NT2/D1 (cell line): ENCODE results near the gene RSPO3.
A peak's percentile ranks its signal among the peaks of the same experiment; 100 is the strongest.

Experiments used
- DNase-seq: peaks from one replicate; pipeline ENCODE4 v3.0.0-alpha.2; 2011; ENCODE audit warnings: low read depth, low spot score
- H3K27me3 ChIP-seq: 2 replicates; pipeline ENCODE4 v1.6.0; 2011; ENCODE audit warnings: mild to moderate bottlenecking; ENCODE audit not compliant: insufficient read length, insufficient read depth
- H3K36me3 ChIP-seq: 2 replicates; pipeline ENCODE4 v1.6.1; 2011; ENCODE audit warnings: mild to moderate bottlenecking, low read length, mixed read lengths; ENCODE audit not compliant: insufficient read depth, insufficient read length
- H3K4me1 ChIP-seq: 2 replicates; pipeline ENCODE4 v1.5.1; 2011; ENCODE audit not compliant: insufficient read depth, insufficient read length
- H3K4me3 ChIP-seq: 2 replicates; pipeline ENCODE4 v1.5.1; 2011; ENCODE audit warnings: low read depth; ENCODE audit not compliant: insufficient read length
- H3K9ac ChIP-seq: 2 replicates; pipeline ENCODE4 v1.6.0; 2011; ENCODE audit warnings: low read depth; ENCODE audit not compliant: insufficient read length
- H3K9me3 ChIP-seq: 2 replicates; pipeline ENCODE4 v1.5.1; 2011; ENCODE audit warnings: mild to moderate bottlenecking, low read length; ENCODE audit not compliant: insufficient read depth
- SUZ12 ChIP-seq: IDR thresholded peaks from 2 replicates; pipeline ENCODE4 v1.6.1; 2011; ENCODE audit not compliant: insufficient read length, insufficient read depth; ENCODE audit errors: extremely low read depth
- YY1 ChIP-seq: IDR thresholded peaks from 2 replicates; pipeline ENCODE4 v1.6.1; 2011; ENCODE audit not compliant: insufficient read length, insufficient read depth
- ZNF274 ChIP-seq: IDR thresholded peaks from 2 replicates; pipeline ENCODE4 v1.6.1; 2011; ENCODE audit warnings: mild to moderate bottlenecking, low read depth, low read length

Gene RSPO3

DNA sequence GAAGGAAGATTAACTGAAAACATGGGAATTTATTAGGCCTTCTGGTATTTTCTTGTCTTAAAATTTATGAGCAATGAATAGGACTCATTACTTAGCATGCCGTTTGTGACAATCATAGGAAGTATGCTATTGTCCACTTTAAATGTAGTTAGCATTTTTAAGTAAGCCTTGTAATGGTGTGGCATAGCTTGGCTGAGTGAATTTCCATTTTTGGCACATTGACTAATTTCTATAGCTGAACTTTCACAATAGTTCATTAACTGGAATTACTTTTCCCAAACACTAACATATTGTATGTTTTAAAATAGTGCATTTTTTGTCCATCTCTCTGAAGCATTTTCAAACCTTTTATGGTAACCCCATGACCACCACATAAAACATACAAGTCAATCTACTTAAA lies 15.7 kb downstream of the RSPO3 start:
- no peaks in the 10 kb centered on the region for H3K36me3 ChIP-seq
- H3K4me3 ChIP-seq: no peak overlapping the region
- no peaks in the 10 kb centered on the region for H3K9me3 ChIP-seq
- H3K4me1 ChIP-seq: no peaks in the 10 kb centered on the region
- no peaks in the 10 kb centered on the region for H3K27me3 ChIP-seq
- H3K9ac ChIP-seq: no peak overlapping the region
- DNase-seq: no peak
- no peak for TF ChIP-seq ZNF274
- TF ChIP-seq SUZ12: no peak
- no peak for TF ChIP-seq YY1

DNA sequence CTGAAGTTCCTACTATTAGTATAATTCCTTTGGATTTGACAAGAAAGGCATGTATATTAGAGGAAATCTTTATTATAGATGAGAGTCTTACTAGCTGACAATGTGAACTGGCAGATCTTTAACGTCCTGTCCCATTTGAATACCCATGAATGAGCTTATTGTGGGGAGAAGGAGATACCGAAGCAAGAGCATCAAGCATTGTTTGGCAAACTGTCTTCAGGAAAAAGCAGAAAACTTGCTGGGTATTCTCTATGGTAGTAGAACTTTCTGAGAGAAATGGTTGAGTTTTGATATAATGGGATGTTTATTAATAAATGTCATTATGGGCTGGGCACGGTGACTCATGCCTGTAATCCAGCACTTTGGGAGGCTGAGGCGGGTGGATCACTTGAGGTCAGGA lies 18.3 kb downstream of the RSPO3 start:
- H3K4me3 ChIP-seq: no peak overlapping the region
- no peaks in the 10 kb centered on the region for H3K36me3 ChIP-seq
- TF ChIP-seq YY1: no peak
- no peak for TF ChIP-seq ZNF274
- no peak for TF ChIP-seq SUZ12
- H3K9ac ChIP-seq: no peak overlapping the region
- no peaks in the 10 kb centered on the region for H3K4me1 ChIP-seq
- H3K9me3 ChIP-seq: no peaks in the 10 kb centered on the region
- DNase-seq: no peak
- H3K27me3 ChIP-seq: no peaks in the 10 kb centered on the region

GRCh38 chr6:127146932-127147331 lies 28.5 kb downstream of the RSPO3 start:
- Histone ChIP-seq H3K9ac (no peak overlapping the region), H3K9me3 (no peaks in the 10 kb centered on the region), H3K4me3 (no peak overlapping the region), H3K36me3 (no peaks in the 10 kb centered on the region), H3K27me3 (no peaks in the 10 kb centered on the region), H3K4me1 (no peaks in the 10 kb centered on the region)
- TF ChIP-seq SUZ12 (no peak), YY1 (no peak)
- peak; percentile 5 for DNase-seq

DNA sequence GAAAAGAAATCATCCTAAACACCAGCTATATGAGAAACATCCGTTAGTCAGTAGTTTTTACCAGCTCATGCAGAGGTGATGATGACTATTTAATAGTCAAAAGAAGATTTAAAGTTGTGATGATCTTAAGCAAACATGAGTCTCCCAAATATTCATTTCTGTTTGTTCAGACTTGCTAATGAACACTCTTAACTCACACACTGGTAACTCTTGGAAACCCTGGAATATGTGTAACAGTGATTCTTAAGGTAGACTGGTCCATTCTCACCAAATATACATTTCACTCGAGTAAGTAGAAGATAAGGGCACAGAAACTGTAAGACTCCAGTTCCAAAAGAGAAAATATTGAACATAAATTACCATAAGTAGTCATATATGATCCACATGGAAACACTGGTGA lies 29.1 kb downstream of the RSPO3 start:
- no peaks in the 10 kb centered on the region for H3K36me3 ChIP-seq

GRCh38 chr6:127148511-127148910 lies 30.0 kb downstream of the RSPO3 start:
- TF ChIP-seq SUZ12: no peak
- TF ChIP-seq YY1: no peak
- no peak for TF ChIP-seq ZNF274
- Histone ChIP-seq H3K9me3 (no peaks in the 10 kb centered on the region), H3K36me3 (no peaks in the 10 kb centered on the region), H3K9ac (no peak overlapping the region), H3K4me1 (no peaks in the 10 kb centered on the region), H3K4me3 (no peak overlapping the region), H3K27me3 (no peaks in the 10 kb centered on the region)
- no peak for DNase-seq

More for the DNA sequence above, 29.1 kb downstream of the RSPO3 start:
- no peak overlapping the region for H3K9ac ChIP-seq
- no peaks in the 10 kb centered on the region for H3K27me3 ChIP-seq
- no peaks in the 10 kb centered on the region for H3K4me1 ChIP-seq
- no peak for DNase-seq
- H3K4me3 ChIP-seq: no peak overlapping the region
- H3K9me3 ChIP-seq: no peaks in the 10 kb centered on the region
- no peak for TF ChIP-seq SUZ12
- no peak for TF ChIP-seq ZNF274
- TF ChIP-seq YY1: no peak

- Histone ChIP-seq H3K4me3 (no peak overlapping the region), H3K4me1 (no peaks in the 10 kb centered on the region), H3K27me3 (no peaks in the 10 kb centered on the region), H3K9ac (no peak overlapping the region), H3K9me3 (no peaks in the 10 kb centered on the region), H3K36me3 (no peaks in the 10 kb centered on the region)
- TF ChIP-seq SUZ12 (no peak), YY1 (no peak), ZNF274 (no peak)
- no peak for DNase-seq
Measured at GRCh38 chr6:127154509-127154908, 36.0 kb downstream of the RSPO3 start.

- Histone ChIP-seq H3K4me1 (no peaks in the 10 kb centered on the region), H3K9me3 (no peaks in the 10 kb centered on the region), H3K4me3 (no peak overlapping the region), H3K27me3 (no peaks in the 10 kb centered on the region), H3K36me3 (no peaks in the 10 kb centered on the region), H3K9ac (no peak overlapping the region)
- TF ChIP-seq YY1: no peak
- no peak for TF ChIP-seq ZNF274
- TF ChIP-seq SUZ12: no peak
- no peak for DNase-seq
Measured at GRCh38 chr6:127160484-127160883, 42.0 kb downstream of the RSPO3 start.

DNA sequence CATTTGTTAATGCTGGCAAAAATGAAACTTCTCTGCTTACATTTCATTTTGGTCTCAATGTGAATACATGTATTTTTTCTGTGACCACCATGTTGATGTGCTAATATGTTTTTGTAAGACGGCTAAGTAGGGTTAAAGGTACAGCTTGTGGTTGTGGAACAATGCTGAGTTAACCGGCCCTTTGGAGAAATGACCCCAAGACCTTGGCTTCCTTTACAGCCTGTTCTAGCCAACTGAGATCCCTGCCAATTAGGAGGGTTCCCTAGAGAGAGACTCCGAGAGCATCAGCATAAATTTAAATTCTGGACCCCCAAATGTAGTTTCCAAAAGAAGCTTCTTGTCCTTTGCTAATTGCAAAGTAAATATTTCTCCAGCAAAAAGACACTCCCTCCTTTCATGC lies 44.4 kb downstream of the RSPO3 start:
- DNase-seq: no peak
- H3K4me1 ChIP-seq: no peaks in the 10 kb centered on the region
- H3K9ac ChIP-seq: no peak overlapping the region
- H3K9me3 ChIP-seq: no peaks in the 10 kb centered on the region
- H3K4me3 ChIP-seq: no peak overlapping the region
- TF ChIP-seq SUZ12 (no peak), ZNF274 (no peak), YY1 (no peak)
- H3K27me3 ChIP-seq: no peaks in the 10 kb centered on the region
- H3K36me3 ChIP-seq: no peaks in the 10 kb centered on the region
